PFSK-1 (cell line): ENCODE data around the gene DRD3.

Experiments used
- FOXP2 ChIP-seq: optimal IDR thresholded peaks from 2 replicates; pipeline ENCODE3; 2011; ENCODE audit warnings: borderline replicate concordance, control low read depth, inconsistent platforms; ENCODE audit not compliant: insufficient read depth; ENCODE audit errors: extremely low read length, extremely low read depth
- POLR2AphosphoS5 ChIP-seq: IDR thresholded peaks from 2 replicates; pipeline ENCODE4 v1.6.1; 2012; ENCODE audit warnings: low read depth, mild to moderate bottlenecking, control low read depth, low read length, moderate library complexity
- REST ChIP-seq, 2 experiments: IDR thresholded peaks; 2 replicates each; pipeline versions ENCODE4 v1.6.1 to v1.8.0; 2011 to 2012; ENCODE audit warnings: low read depth in 2 of 2, low read length in 2 of 2, control low read depth in 1 of 2, inconsistent platforms in 1 of 2, mild to moderate bottlenecking in 1 of 2, moderate library complexity in 1 of 2; ENCODE audit not compliant: insufficient read depth in 1 of 2
- TAF1 ChIP-seq: IDR thresholded peaks from 2 replicates; pipeline ENCODE4 v1.6.1; 2012; ENCODE audit warnings: low read length, control low read depth, borderline replicate concordance; ENCODE audit not compliant: insufficient read depth

GRCh38 chr3:114103858-114104257 is 75.0 kb downstream of the DRD3 start:
- TF ChIP-seq POLR2AphosphoS5 (no peak), TAF1 (no peak), REST (IDR thresholded peaks at IDR 0.05; ENCODE audit: insufficient read depth in 1 of 2, low read depth in 2 of 2, low read length in 2 of 2) (no peak), FOXP2 (no peak)
